Activated CD4-positive, alpha-beta T cell treated with anti-CD3 and anti-CD28 coated beads, Interleukin-2, Interleukin-6, amounts not matched to agents 100 ng/mL and 50 ng/mL, durations not matched to agents 16 hours and 8 hours (primary cell): ENCODE measurements around the gene BCAR3.

Experiments
- DNase-seq: peaks from one replicate; pipeline ENCODE4 v3.0.0-alpha.2; 2020

Gene BCAR3

GRCh38 chr1:93614541-93614940 lies 67.1 kb downstream of the BCAR3 start:
- no peak for DNase-seq

DNA sequence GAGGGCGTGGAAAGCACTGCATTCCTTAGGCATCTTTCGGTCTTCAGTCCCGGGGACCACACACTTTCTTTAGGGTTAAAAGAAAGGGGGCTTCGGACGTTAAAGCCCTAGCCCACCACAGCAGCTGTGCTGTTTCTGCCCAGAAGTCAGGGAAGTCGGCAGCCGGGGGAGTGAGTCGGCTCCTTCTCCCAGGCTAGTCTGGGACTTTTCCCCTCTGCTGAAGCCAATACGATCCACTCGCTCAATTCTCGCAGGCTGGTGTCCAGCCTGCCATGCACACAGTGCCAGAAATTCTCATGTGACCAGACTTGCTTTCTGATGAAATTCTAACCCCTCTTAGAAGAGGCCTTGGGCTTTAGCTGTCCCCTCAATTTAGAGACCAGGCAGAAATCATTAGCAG lies 67.7 kb downstream of the BCAR3 start:
- DNase-seq = no peak

- no peak for DNase-seq
These were observed 69.1 kb downstream of the BCAR3 start for GRCh38 chr1:93612510-93612909.

DNA sequence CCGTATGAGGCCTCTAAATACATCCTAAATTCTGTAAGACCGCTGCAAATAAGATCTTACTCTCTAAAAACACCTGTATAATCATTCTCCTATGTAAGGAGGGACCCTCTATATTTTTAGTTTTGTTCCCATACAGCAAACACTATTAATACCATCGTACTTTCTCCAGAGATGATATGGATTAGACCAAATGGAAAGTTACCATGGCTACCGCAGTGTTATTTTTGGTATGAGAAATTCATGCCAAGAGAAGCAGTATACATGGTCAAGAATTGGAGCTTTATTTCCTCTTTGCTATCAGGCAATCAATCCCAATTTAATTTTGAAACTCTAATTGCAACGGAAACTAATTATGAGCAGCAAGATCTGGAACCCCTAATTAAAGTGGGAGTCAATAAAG lies 70.0 kb downstream of the BCAR3 start:
- no peak for DNase-seq

GRCh38 chr1:93609536-93609935 lies 72.1 kb downstream of the BCAR3 start:
- DNase-seq = no peak

DNA sequence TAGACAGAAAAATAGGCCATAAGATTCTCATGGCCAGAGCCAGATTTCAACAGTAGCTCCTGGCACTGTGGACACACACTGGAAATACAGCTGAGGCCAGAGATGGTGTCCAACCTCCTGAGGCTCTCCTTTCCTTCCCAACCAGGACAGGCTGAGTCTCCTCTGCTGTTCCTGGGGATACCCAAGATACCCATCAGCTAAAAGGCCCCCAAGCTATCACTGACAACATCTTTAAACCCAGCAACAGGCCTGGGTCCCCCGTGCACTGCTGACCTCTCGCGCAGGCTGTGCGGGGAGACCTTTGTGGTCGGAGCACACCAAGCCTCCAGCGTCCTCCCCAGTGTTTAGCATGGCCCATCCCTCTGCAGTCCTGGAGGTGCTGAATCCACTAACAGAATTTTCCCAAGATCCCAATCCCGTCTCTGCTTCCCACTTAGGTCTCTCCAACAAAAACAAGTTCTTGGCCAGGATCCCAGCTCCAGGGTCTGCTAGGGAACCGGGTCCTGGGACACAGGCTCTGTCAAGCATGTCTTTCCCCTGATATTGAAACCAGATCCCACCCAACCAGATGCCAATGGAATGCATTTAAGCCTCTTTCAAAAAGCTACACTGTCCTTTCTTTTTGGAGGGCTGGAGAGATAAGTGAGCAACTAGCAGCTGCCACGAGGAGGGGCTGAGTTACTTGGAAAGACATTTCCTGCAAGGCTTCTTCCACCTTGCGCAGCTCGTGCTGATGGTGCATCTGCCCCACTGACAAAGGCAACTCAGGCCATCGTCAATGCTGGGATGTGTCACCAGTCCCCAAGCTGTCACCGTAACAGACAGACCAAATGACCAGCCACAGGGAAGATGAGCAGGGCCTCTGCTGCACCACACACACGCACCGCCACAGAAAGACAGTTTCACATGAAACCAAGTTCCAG lies 73.2 kb downstream of the BCAR3 start:
- DNase-seq = peak; percentile 20

DNA sequence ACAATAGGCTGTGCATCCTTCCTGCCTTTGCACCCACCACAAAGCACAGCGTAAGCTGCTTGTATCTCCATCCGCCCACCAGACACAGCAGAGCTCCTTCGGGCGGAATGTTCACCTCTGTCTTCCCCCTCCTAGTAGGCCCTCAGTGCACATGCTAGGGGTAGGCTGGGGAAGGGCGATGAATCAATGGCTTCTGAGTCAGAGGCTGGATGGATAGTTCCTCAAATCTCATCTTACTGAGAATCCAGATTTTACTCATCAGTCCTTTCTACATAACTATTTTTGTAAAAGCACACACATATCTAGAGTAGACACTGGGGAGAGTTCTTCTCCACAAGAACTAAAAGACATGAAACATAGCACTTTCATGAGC lies 73.8 kb downstream of the BCAR3 start:
- peak; percentile 87 for DNase-seq

DNA sequence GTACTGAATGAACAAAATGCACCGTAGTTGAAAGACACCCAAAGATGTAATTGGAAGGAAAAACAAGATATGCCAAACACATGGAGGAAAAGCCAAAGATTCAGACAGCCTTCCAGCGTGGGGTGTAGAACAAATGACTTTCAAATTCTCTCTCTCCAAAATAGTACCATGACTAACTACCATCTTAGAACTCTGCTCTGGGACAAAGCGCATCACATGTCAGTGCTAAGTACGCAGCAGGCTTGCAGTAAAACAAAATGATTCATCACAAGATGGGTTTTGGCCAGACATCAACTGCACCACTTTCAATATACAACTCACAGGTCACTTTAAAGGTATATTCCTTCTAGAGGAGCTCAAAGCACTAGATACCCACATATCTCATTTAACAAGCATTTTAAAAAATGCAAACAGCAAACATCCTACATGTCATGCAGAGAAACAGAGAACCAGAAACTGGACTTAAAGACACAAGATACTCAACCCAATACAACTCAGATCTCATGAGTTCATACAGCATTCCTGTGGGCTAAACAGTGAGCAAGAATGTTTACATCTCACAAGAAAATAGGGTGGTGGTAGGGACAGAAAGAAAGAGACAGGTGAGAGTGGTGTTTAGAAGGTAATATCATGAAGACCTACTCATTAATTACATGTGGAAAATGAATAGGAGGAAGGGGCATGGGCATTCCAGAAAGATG lies 75.7 kb downstream of the BCAR3 start:
- peak; percentile 16 for DNase-seq

DNA sequence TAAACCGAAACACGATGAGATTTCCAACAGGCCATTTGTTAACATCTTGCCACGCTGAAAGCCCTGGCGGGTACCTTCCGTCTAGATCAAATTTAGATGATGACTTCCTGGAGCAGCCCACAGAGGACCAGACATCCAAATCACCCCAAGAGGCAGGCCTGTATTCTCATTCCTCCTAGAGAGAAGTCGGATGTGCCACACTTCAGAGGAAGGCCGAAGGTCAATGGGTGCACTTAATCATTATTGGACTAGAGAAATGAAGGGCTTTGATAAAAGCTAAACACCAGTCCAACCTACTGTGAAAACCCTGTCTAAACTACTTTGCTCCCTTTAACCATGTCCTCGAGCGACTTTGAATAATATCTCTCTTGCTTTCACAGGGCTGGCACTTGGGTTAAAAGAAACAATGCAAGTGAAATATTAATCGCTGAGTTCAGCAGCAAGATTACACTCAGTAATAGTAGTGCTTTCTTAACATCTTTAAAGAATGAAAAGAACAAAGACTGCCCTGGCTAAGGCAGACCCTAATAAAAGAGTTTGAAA lies 76.5 kb downstream of the BCAR3 start:
- no peak for DNase-seq

DNA sequence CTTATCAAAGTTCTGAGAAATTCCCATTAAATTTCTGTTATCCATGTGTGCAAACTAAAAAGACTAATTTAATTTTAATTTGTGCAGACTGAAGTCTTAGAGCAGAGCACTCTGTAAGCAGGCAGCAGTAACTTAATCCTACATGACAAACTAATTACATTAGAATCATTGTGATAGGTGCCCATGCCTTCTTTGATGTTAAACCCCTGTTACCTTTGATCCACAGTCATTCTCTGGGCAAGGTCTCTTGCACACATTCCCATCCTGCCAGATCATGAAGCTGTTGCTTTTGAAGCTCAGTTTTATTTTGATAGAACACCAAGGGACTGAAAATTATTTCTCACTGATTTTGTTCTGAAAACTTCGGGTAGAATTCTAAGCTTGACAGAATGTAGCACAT lies 77.2 kb downstream of the BCAR3 start:
- no peak for DNase-seq

DNA sequence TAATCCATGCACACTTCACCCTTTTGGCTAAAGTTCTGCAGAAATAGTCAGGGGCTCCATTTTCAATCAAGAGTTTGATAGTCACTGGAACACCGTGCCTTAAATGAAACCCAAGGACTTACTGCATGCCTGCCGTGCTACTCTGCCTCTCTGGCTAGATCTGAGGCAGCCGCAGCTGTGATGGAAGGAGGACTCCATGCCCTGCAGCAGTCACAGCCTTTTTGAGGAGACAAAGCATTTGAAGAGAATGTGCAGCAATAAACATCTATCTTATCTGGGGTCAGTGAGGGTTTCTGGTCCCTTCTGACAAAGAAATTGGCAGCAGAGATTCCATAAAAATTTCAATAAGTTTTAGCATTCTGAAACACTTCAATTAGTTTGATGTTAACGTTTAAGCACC lies 78.0 kb downstream of the BCAR3 start:
- DNase-seq = no peak

GRCh38 chr1:93603106-93603505 lies 78.5 kb downstream of the BCAR3 start:
- DNase-seq = no peak

GRCh38 chr1:93602101-93602500 lies 79.5 kb downstream of the BCAR3 start:
- no peak for DNase-seq

- DNase-seq = no peak
These were observed 80.0 kb downstream of the BCAR3 start for GRCh38 chr1:93601686-93602085.

GRCh38 chr1:93600663-93601062 lies 81.0 kb downstream of the BCAR3 start:
- DNase-seq = no peak

DNA sequence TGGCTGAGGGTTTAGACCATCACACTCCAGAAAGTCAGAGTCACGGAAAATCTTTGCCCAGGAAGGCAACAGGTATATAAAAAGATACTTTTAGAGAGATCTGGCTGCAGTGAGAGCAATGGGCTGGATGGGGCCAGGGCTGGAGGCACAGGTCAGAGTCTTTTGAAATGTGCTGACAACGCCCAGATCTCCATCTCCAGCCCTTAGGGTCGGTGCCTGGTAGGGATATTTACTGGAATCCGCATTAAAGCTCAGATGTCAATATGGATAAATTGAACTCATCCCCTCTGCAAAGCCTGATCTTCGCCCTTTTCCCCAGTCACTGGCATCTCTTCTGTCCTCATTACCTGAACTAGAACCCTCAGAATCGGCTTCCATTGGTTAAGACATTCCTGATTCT lies 82.2 kb downstream of the BCAR3 start:
- DNase-seq = no peak

- DNase-seq = no peak
These were observed 82.7 kb downstream of the BCAR3 start for GRCh38 chr1:93598861-93599439.

DNA sequence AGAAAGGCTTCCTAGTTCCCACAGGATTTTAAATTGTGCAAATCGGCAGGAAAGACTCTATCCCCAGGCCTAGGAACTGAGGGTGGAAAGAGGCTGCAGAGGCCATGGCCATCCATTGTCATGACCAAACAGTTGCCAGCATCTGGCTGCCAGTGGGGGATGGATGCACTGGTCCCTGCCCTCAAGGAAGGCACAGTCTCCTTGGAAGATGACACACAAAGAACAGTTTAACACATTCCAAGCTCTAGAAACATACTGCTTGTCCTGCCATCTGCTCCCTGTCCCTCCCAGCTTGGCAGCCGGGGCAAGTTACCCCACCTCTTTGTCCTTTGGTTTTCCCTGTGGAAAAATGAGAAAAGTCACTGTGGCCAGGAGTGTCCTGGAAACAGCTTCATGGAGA lies 83.2 kb downstream of the BCAR3 start:
- no peak for DNase-seq

DNA sequence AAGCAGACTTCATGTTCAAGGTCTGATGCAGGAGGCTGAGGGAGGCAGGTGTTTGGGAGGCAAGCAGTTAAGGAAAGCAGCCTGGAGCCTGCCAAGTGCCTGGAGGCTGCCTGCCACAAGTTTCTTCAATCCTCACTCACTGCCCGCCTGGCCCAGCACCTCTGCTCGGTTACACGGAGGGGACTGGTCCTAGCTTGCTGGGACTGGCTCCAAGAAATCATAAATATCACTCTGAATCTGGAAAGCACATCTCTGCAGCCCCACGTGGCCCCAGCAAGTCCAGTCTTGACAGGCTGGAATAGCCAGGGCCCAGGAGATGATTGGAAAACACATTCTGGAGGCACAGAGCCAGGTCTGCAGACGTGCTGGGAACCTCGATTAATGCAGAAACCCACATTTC lies 83.9 kb downstream of the BCAR3 start:
- no peak for DNase-seq

DNA sequence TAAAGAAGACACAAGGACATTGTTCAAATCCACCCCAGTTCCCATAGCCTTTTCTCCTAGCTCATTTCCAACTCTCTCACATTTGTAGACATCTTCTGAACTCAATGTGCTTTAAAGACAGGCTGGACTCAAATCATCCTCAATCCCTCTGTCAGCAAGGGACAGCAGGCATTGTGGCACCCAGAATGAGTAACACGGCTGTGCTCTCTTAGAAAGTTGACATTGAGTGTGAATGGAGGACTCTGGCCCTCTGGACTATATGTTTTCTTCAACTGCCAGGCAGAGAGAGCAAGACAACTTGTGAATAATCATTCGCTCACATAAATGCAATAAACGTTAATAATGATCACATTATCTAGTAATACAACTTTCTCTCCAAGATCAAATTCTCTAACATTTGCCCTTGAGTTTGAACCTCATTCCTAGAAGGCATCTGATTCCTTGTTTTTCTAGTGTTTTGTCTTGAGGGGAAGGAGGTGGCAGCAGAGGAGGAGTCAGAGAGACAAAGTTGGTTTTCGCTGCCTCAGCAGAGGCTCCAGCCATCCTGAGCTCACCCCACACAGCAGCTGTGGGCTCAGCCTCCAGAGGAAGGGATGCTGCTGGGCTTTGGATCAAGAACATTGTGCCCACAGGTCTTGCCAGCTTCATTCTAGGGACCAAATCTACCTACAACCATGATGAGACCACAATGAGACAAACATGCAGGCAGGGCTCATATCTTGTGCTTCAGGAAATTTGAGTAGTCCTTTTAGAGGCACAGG lies 85.1 kb downstream of the BCAR3 start:
- no peak for DNase-seq

DNA sequence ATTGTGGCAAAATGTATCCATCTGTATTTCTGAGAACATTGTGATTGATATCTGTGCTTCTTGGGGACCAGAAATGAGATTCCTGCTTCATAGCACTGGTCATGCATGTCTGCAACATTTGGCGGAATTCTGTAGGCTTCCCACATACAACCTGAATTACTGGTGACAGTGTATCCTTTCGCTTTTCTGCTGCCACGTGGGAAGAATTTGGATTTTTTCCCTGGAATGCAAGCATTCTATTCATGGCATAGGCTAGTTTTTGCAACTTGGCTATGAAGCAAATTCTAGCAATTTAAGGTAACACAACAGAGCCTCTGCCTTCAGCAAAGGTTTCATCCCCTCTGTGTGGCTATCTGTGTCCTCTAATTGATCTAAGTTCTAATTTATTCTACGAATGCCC lies 85.9 kb downstream of the BCAR3 start:
- no peak for DNase-seq

DNA sequence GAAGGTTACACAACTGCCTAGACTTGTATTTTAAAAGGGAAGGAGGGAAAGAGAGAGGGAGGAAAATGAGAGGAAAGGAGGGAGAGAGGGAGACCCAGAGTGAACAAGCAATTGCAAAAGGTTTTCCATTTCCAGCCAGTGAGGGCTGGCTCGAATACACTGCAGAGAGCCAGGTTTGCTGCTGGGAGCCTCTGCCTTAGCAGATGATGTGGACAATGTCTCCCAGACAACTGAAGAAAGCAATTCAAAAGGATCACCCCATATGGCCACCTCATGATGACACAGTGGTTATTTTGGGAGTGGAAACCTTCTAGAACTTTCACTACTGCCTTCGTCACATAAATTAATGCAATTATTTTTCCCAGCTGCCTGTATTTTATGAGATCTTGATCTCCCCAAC lies 86.4 kb downstream of the BCAR3 start:
- no peak for DNase-seq

DNA sequence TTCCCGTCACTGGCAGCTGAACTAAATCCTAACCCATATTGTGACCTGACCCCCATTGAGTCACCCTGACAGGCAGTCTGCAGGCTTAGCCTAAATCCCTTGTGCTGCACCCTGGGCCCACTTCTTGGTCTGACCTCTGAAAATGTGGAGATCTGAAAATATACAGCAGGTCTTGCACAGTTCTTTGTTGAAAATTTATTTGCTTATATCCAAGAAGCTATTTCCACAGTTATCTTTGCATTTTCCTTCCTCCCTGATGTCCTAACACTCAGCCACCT lies 87.1 kb downstream of the BCAR3 start:
- DNase-seq = no peak
